BJ (cell line): ENCODE results near the gene CHD1L. TPM values are rescaled to one million over a fixed set of nuclear protein-coding genes. Genes with fewer than 3 reads are reported as not detected.

Experiments used
- CTCF ChIA-PET: fragments of 350-600 bp; formaldehyde crosslinking; extraction: SDS; loops from one replicate; lab custom pipeline; 2021; ENCODE audit warnings: antibody characterized with exemption, inconsistent platforms; lab: Yijun Ruan, JAX
- POLR2A ChIA-PET: fragments of 300-600 bp; sonication (Branson Sonifier 250); formaldehyde crosslinking; extraction: SDS; loops from one replicate; lab custom pipeline; 2021; ENCODE audit warnings: antibody characterized with exemption; lab: Charles Lee
- DNase-seq: peaks from one replicate; pipeline ENCODE4 v3.0.0-alpha.2; 2011; ENCODE audit warnings: low read depth
- H3K27me3 ChIP-seq: 2 replicates; pipeline ENCODE4 v1.6.0; 2011; ENCODE audit warnings: low read length; ENCODE audit not compliant: control insufficient read depth, insufficient read depth
- H3K36me3 ChIP-seq: 2 replicates; pipeline ENCODE4 v1.5.1; 2011; ENCODE audit warnings: low read length; ENCODE audit not compliant: control insufficient read depth, insufficient read depth
- H3K4me3 ChIP-seq: 2 replicates; pipeline ENCODE4 v1.5.1; 2011; ENCODE audit warnings: low read depth, mild to moderate bottlenecking, control low read depth, low read length
- polyA plus RNA-seq: library from polyadenylated mRNA; depleted of rRNA; stranded (reverse); fragments of >200 nt; gene quantifications from 2 replicates; pipeline ENCODE4 v1.2.3, GENCODE V29; 2011; rRNA removed
- TF ChIP-seq, protein P1 (sequence below): IDR thresholded peaks from 2 replicates; pipeline ENCODE4 v1.5.1; 2011; ENCODE audit warnings: low read depth, mild to moderate bottlenecking, control low read depth, inconsistent platforms, low read length, moderate library complexity; ENCODE audit not compliant: insufficient read depth

CHD1L gene
- polyA plus RNA-seq, 1 experiment: 20.2 TPM

DNA sequence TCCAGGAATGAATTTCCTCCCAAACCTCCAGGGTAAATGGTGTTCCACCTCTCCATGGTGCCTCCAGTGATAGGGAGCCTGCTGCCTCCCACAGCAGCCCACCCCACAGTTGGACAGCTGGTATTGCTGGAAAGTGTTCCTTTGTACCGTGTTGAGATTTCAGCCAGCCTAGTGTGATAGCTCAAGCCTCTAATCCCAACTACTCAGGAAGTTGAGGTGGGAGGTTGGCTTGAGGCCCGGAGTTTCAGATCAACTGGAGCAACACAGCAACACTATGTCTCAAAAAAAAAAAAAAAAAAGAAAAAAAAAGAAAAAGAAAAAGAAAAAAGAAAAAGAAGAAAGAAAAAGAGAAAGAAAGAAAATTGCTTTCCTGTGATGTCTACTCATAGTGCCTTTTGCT lies 96.1 kb downstream of the CHD1L start:
- no peaks in the 10 kb centered on the region for H3K36me3 ChIP-seq
- TF ChIP-seq, protein P1, sequence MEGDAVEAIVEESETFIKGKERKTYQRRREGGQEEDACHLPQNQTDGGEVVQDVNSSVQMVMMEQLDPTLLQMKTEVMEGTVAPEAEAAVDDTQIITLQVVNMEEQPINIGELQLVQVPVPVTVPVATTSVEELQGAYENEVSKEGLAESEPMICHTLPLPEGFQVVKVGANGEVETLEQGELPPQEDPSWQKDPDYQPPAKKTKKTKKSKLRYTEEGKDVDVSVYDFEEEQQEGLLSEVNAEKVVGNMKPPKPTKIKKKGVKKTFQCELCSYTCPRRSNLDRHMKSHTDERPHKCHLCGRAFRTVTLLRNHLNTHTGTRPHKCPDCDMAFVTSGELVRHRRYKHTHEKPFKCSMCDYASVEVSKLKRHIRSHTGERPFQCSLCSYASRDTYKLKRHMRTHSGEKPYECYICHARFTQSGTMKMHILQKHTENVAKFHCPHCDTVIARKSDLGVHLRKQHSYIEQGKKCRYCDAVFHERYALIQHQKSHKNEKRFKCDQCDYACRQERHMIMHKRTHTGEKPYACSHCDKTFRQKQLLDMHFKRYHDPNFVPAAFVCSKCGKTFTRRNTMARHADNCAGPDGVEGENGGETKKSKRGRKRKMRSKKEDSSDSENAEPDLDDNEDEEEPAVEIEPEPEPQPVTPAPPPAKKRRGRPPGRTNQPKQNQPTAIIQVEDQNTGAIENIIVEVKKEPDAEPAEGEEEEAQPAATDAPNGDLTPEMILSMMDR: no peak
- H3K27me3 ChIP-seq: no peaks in the 10 kb centered on the region
- H3K4me3 ChIP-seq: no peak overlapping the region
- no peak for DNase-seq
- ChIA-PET CTCF (no interaction called here), POLR2A (no interaction called here)

DNA sequence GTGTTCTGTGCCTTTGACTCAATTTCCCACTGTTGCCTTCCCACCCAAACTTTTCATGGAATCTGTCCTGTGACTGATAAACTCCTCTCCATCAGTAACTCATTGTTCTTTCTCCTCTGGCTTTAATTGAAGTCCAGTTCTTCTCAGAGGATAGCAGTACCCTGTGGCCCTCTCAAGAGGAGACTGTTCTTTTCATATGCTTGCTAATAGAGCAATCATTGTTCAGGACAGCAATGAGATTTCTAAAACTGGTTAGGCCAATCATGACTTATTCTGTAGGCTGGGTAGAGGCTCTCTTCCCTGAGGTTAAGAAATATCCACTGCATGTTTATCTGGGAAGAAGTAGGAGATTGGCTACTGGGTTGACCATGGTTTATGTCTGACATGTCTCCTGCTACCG lies 98.8 kb downstream of the CHD1L start:
- DNase-seq: no peak
- no peak overlapping the region for H3K4me3 ChIP-seq
- no peaks in the 10 kb centered on the region for H3K36me3 ChIP-seq
- ChIA-PET POLR2A (no interaction called here), CTCF (no interaction called here)
- H3K27me3 ChIP-seq: no peaks in the 10 kb centered on the region
- TF ChIP-seq, protein P1: no peak

Other genes starting within 250 kb of the CHD1L start
- 18.3 and 29.3 TPM in 2 replicates for gene PRKAB2, start 70.2 kb upstream of the CHD1L start, polyA plus RNA-seq
- gene FMO5, start 17.3 kb upstream of the CHD1L start, polyA plus RNA-seq: 0.39 and 0.60 TPM in 2 replicates